Keratinocyte (primary cell): ENCODE measurements around the gene ZNF710.

Experiments used
- EZH2 ChIP-seq: IDR thresholded peaks from one replicate; pipeline ENCODE4 v1.6.1; 2012; ENCODE audit warnings: inconsistent platforms, mild to moderate bottlenecking, low read length, moderate library complexity
- TF ChIP-seq, protein P1 (sequence below), 3 experiments: IDR thresholded peaks in 1 of 3; conservative IDR thresholded peaks in 1 of 3; optimal IDR thresholded peaks in 1 of 3; 2 replicates in 2 of 3; 3 replicates in 1 of 3; pipeline versions ENCODE3 to v1.5.1; 2011; ENCODE audit warnings: low read length in 3 of 3, mild to moderate bottlenecking in 3 of 3, moderate library complexity in 2 of 3, control low read depth in 1 of 3, inconsistent platforms in 1 of 3; ENCODE audit not compliant: insufficient read depth in 2 of 3; ENCODE audit errors: extremely low read depth in 1 of 3

DNA sequence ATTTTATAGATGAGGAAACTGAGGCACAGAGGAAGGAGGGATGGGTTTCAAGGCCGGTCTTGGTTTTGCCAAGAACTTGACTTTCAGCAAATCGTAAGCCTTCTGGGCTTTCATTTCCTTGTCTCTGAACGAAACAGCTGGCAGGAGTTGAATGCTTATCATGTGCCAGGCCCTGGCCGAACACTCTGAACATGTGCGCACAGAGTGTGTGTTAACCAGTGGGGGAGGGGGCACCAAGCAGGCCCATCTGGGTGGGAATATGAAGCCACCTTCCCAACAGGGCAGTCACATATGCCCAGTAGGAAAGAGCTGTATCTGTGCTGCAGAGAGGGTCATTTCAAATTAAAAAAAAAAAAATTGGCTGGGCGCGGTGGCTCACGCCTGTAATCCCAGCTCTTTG, 29.3 kb downstream of the ZNF710 start:
- TF ChIP-seq, protein P1, sequence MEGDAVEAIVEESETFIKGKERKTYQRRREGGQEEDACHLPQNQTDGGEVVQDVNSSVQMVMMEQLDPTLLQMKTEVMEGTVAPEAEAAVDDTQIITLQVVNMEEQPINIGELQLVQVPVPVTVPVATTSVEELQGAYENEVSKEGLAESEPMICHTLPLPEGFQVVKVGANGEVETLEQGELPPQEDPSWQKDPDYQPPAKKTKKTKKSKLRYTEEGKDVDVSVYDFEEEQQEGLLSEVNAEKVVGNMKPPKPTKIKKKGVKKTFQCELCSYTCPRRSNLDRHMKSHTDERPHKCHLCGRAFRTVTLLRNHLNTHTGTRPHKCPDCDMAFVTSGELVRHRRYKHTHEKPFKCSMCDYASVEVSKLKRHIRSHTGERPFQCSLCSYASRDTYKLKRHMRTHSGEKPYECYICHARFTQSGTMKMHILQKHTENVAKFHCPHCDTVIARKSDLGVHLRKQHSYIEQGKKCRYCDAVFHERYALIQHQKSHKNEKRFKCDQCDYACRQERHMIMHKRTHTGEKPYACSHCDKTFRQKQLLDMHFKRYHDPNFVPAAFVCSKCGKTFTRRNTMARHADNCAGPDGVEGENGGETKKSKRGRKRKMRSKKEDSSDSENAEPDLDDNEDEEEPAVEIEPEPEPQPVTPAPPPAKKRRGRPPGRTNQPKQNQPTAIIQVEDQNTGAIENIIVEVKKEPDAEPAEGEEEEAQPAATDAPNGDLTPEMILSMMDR (optimal IDR thresholded peaks at IDR 0.05 in 1 of 3, IDR thresholded peaks at IDR 0.05 in 1 of 3, conservative IDR thresholded peaks at IDR 0.05 in 1 of 3; ENCODE audit: extremely low read depth in 1 of 3, insufficient read depth in 2 of 3, low read length in 3 of 3), result no peak
- TF ChIP-seq EZH2, result no peak
